ENCODE data around the gene ART1. TPM values are rescaled to one million over a fixed set of nuclear protein-coding genes. Genes with fewer than 3 reads are reported as not detected.

ART1 gene
- total RNA-seq, 1 donor from 2014 or later = not detected

DNA sequence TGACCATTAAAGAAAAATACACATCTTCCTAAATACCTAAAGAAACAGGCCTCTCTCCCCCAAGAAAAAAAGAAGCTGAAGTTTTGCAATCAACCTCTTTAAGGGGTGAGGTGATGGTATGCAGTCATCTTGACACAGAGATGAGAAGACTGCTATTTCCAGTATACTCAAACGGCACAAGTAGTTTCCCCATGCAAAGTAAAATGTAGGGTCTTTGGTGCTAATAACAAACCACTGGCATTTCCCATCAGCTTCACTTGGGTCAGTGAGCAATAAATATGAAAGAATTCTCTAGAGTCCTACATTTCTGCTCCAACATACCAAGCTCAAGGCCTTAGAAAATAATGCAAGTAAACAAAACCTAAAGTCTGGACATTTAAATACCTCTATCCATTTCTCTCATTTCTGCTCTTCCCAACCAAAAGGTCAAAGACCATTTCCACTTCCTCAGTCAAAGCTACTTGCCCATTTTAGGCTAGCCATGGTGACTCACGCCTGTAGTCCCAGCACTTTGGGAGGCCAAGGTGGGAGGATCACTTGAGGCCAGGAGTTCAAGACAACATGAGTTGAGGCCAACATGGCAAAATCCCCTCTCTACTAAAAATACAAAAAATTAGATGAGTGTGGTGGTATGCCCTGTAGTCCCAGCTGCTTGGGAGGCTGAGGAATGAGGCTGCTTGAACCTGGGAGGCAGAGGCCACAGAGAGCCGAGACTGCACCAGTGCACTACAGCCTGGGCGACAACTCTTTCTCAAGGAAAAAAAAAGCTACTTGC lies 65.7 kb downstream of the ART1 start:
- Mint-ChIP-seq H3K27ac (no peak overlapping the region), H3K36me3 (peaks cover 29% of the 10 kb centered on the region), H3K27me3 (no peaks in the 10 kb centered on the region), H3K4me3 (no peak overlapping the region), H3K9me3 (no peaks in the 10 kb centered on the region), H3K4me1 (ENCODE audit: unreplicated experiment) (no peaks in the 10 kb centered on the region)
- no peak for DNase-seq (ENCODE audit: extremely low spot score, unreplicated experiment)
- TF ChIP-seq, protein P1, sequence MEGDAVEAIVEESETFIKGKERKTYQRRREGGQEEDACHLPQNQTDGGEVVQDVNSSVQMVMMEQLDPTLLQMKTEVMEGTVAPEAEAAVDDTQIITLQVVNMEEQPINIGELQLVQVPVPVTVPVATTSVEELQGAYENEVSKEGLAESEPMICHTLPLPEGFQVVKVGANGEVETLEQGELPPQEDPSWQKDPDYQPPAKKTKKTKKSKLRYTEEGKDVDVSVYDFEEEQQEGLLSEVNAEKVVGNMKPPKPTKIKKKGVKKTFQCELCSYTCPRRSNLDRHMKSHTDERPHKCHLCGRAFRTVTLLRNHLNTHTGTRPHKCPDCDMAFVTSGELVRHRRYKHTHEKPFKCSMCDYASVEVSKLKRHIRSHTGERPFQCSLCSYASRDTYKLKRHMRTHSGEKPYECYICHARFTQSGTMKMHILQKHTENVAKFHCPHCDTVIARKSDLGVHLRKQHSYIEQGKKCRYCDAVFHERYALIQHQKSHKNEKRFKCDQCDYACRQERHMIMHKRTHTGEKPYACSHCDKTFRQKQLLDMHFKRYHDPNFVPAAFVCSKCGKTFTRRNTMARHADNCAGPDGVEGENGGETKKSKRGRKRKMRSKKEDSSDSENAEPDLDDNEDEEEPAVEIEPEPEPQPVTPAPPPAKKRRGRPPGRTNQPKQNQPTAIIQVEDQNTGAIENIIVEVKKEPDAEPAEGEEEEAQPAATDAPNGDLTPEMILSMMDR (conservative IDR thresholded peaks at IDR 0.05) = no peak

DNA sequence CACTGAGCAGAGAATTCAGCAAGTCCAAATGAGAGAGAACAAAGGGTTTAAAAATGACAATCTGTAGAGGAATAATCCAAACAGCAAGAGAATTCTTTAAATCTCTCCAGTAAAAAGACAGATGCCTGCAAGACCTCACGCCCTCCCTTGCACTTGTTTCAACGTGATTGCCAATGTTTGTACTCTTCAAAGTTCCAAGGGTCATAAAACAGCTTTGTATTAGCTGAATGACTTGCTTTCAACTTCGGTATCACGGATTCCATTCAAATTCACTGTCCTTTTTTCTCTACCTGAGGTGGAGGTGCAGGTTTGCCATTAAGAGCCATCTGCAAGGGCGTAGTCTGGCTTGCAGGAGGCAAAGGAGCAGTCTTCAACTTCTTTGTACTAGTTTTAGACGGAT lies 67.3 kb downstream of the ART1 start:
- TF ChIP-seq, protein P1 (conservative IDR thresholded peaks at IDR 0.05) = no peak
- DNase-seq (ENCODE audit: extremely low spot score, unreplicated experiment) = no peak
- peak overlapping the region; percentile 49 for H3K27ac Mint-ChIP-seq
- no peaks in the 10 kb centered on the region for H3K4me1 Mint-ChIP-seq (ENCODE audit: unreplicated experiment)
- no peaks in the 10 kb centered on the region for H3K9me3 Mint-ChIP-seq
- H3K36me3 Mint-ChIP-seq = peaks cover 28% of the 10 kb centered on the region
- no peak overlapping the region for H3K4me3 Mint-ChIP-seq
- no peaks in the 10 kb centered on the region for H3K27me3 Mint-ChIP-seq

Other genes starting within 250 kb of the ART1 start
- gene ART5, start 3.1 kb upstream of the ART1 start, total RNA-seq (ENCODE audit: low replicate concordance) = 1.0 and 3.8 TPM in 2 replicates
- gene CHRNA10, start 26.3 kb downstream of the ART1 start, total RNA-seq (ENCODE audit: low replicate concordance) = 1.5 and 2.9 TPM in 2 replicates
- gene NUP98, start 152.4 kb downstream of the ART1 start, total RNA-seq (ENCODE audit: low replicate concordance) = 74.6 and 77.4 TPM in 2 replicates
- 42.3 and 43.1 TPM in 2 replicates for gene PGAP2, start 163.4 kb downstream of the ART1 start, total RNA-seq (ENCODE audit: low replicate concordance)
- 30.8 and 42.9 TPM in 2 replicates for gene RHOG, start 195.8 kb downstream of the ART1 start, total RNA-seq (ENCODE audit: low replicate concordance)
- 38.9 and 53.3 TPM in 2 replicates for gene STIM1, start 210.5 kb downstream of the ART1 start, total RNA-seq (ENCODE audit: low replicate concordance)